GM21367 (cell line): ENCODE measurements around the gene CRELD1.

ENCODE experiments used
- ATAC-seq: cut with Tn5 transposase; IDR thresholded peaks from one replicate; pipeline ENCODE4 v1.9.1; 2021; ENCODE audit not compliant: unreplicated experiment

Gene CRELD1

GRCh38 chr3:9903238-9903624 lies 30.4 kb upstream of the CRELD1 start:
- no peak for ATAC-seq

- ATAC-seq: no peak
Observed at GRCh38 chr3:9903904-9904303, 29.7 kb upstream of the CRELD1 start.

GRCh38 chr3:9906480-9906879 lies 27.2 kb upstream of the CRELD1 start:
- ATAC-seq: no peak

GRCh38 chr3:9908286-9908685 lies 25.3 kb upstream of the CRELD1 start:
- no peak for ATAC-seq

GRCh38 chr3:9909221-9910013 lies 24.2 kb upstream of the CRELD1 start:
- no peak for ATAC-seq

- no peak for ATAC-seq
Observed at GRCh38 chr3:9911863-9912262, 21.8 kb upstream of the CRELD1 start.

- ATAC-seq: no peak
Observed at GRCh38 chr3:9912294-9912935, 21.2 kb upstream of the CRELD1 start.

DNA sequence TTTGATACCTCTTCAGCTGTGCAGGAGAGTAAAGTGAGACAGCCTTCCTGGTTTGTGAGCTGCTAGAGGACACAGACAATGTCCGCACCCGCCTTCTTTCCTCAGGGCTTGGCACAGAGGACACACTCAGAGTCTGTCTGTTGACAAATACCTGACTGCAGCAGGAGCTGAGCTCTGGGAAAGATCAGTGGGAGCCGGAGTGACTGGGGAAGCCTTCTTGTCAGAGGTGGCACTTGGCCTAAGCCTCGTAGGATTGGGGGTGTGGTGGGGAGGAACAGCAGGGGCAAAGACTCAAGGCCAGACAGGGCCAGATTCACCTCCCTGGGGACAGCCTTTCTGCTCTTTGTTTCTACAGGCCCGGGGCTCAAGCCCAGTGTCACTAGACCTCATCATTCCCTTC lies 20.0 kb upstream of the CRELD1 start:
- no peak for ATAC-seq

DNA sequence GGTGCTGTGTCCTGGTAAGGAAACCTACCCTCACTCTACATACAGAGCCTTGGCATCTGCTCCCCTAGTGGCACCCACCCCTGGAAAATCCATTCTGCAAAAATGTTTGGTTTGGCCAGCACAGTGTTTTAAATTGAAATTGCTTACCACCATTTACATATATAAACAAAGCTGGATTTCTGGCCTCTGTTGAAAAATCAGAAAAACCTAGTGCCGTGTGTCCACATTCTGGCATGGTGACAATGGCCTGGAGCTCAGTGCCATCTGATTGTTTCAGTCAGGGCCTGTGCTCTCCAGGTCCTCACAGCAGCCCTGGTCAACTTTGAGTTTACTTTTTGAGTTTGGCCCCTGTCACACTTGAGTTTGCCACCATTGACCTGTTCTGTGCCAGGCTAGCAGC lies 19.6 kb upstream of the CRELD1 start:
- ATAC-seq: no peak

- no peak for ATAC-seq
Observed at GRCh38 chr3:9914559-9915253, 18.9 kb upstream of the CRELD1 start.

DNA sequence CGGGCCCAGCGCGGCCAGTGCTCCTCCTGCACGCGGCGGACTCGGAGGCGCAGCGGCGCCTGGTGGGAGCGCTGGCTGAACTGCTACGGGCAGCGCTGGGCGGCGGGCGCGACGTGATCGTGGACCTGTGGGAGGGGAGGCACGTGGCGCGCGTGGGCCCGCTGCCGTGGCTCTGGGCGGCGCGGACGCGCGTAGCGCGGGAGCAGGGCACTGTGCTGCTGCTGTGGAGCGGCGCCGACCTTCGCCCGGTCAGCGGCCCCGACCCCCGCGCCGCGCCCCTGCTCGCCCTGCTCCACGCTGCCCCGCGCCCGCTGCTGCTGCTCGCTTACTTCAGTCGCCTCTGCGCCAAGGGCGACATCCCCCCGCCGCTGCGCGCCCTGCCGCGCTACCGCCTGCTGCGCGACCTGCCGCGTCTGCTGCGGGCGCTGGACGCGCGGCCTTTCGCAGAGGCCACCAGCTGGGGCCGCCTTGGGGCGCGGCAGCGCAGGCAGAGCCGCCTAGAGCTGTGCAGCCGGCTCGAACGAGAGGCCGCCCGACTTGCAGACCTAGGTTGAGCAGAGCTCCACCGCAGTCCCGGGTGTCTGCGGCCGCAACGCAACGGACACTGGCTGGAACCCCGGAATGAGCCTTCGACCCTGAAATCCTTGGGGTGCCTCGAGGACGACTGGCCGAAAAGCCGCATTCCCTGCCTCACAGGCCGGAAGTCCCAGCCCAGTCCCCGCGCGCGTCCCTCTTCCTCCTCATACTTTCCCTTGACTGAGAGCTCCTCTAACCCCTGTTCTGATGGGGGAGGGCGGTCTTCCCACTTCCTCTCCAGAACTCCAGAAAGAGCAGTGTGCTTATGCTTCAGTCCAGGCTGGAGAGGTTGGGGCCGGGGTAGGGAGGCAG lies 18.1 kb upstream of the CRELD1 start:
- ATAC-seq: no peak

GRCh38 chr3:9916346-9916733 lies 17.3 kb upstream of the CRELD1 start:
- ATAC-seq: no peak

- no peak for ATAC-seq
Observed at GRCh38 chr3:9916734-9917680, 16.6 kb upstream of the CRELD1 start, which contains the start of gene IL17RC. IL17RC (plus strand) TSS chr3:9917098; CDS start chr3:9917316, 218 bp downstream.

DNA sequence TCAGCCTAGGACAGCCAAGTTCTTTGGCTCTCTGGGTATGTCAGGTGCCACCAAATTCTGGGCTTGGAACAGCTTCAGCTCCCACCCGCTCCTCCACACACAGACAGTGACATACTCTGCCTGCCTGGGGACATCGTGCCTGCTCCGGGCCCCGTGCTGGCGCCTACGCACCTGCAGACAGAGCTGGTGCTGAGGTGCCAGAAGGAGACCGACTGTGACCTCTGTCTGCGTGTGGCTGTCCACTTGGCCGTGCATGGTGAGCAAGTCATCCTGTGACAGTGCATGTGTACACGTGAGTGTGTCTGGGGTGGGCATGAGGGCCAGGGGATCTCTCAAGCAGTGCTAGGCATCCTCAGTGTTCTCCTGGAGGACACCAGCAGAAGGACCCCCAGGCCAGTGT lies 15.8 kb upstream of the CRELD1 start:
- no peak for ATAC-seq

GRCh38 chr3:9918261-9919038 lies 15.2 kb upstream of the CRELD1 start:
- ATAC-seq: no peak

GRCh38 chr3:9928158-9928557 lies 5.5 kb upstream of the CRELD1 start:
- ATAC-seq: no peak

- no peak for ATAC-seq
Observed at GRCh38 chr3:9930804-9931418, 2.7 kb upstream of the CRELD1 start.

GRCh38 chr3:9932535-9932842 lies 1.1 kb upstream of the CRELD1 start:
- ATAC-seq: no peak
